HG03064 (cell line): ENCODE measurements around the gene TCFL5.

Source experiments
- ATAC-seq: cut with Tn5 transposase; IDR thresholded peaks from one replicate; pipeline ENCODE4 v1.9.1; 2021; ENCODE audit warnings: low read depth; ENCODE audit not compliant: unreplicated experiment

Gene TCFL5

DNA sequence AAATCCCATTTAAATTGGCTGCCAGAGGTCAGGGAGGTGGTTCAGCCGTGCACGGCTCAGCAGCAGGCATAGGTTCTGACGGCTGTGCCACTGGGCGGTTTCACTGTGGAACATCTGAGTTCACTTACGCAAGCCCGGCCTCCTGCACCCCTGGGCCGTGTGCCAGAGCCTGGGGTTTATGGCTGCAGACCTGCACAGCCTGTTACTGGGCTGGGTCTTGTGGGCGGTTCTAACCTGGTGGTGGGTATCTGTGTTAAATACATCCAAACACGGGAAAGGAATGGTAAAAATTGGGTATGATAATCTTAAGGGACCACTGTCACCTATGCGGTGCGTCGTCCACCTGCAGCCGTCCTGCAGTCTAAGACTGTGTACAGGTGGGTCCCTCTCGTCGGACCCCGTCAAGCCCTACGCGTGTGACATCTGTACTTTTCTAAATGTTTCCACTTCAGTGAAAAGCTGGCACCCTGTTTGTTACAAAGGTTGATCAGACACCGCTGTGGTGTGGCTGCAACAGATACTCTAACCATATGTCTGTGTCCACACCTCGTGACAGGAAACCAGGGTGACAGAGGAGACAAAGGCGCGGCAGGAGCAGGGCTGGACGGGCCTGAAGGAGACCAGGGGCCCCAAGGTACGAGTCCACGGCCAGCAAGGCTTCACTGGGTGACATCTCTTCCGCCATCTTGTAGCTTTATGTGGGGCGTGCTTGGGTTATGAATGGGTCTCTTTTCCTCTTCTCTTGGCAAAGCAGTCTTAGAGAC is 23.3 kb downstream of the TCFL5 start:
- ATAC-seq: no peak

DNA sequence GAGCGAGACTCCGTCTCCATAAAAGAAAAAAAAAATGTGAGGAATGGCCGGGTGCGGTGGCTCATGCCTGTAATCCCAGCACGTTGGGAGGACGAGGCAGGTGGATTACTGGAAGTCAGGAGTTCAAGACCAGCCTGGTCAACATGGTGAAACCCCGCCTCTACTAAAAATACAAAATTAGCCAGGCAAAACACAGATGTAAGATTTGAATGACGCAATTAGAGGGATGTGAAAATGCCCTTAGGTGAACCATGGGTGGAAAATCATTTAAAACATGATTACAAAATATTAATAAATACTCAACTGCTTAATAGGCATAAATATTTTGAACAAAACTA is 23.9 kb downstream of the TCFL5 start:
- ATAC-seq: no peak

GRCh38 chr20:62836967-62837490 is 24.6 kb downstream of the TCFL5 start:
- no peak for ATAC-seq

- no peak for ATAC-seq
Observed at GRCh38 chr20:62835931-62836861, 25.4 kb downstream of the TCFL5 start.

DNA sequence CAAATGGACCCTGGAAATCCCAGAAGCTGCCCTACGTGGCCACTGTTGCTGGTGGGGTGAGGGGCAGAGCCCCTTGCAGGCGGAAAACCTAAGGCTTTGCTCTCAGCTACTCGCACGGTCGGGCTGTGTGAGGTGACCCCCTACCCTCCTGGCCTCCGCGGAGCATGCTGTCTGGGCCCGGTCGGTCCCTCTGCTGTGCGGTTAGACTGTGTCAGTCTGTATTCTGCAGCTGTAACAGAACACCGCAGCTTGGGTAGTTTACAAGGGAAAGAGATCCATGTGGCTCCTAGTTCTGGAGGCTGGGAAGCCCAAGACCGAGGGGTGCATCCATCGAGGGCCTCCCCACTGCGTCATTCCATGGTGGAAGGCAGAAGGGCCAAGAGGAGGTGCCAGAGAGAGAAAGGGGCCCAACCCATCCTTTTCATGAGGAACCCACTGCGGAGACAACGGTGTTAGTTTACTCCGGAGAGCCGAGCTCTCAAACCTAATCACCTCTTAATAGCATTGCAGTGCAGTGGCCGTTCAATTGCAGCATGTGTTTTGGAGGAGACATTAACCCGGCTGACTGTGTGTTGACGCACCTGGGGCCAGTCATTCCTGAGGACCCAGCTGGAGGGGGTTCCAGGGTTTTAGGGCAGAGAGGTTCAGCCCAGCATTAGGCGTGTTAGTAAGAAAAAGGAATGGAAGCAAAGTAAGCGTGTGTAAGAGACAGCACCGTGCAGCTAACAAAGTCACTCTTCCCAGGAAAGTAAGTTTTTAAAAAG is 26.5 kb downstream of the TCFL5 start:
- no peak for ATAC-seq

- ATAC-seq: no peak
Observed at GRCh38 chr20:62832951-62833391, 28.7 kb downstream of the TCFL5 start.

- ATAC-seq: no peak
Observed at GRCh38 chr20:62832212-62832922, 29.3 kb downstream of the TCFL5 start.

DNA sequence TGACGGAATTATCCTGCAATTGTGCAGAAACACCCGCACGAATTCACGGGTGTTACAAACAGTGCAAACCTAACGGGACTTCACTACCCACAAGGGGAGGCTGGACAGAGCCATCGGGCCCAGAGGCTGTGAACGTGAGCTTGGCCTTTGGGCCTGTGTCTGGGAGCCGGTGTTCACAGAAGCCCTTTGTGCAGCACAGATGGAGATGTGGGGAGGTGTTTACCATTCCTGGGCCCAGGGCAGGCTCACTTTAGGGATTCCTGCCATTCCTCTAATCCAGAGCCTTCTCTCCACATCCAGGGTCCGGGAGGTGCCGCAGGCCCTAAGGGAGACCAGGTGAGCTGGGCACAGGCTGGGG is 29.8 kb downstream of the TCFL5 start:
- no peak for ATAC-seq

DNA sequence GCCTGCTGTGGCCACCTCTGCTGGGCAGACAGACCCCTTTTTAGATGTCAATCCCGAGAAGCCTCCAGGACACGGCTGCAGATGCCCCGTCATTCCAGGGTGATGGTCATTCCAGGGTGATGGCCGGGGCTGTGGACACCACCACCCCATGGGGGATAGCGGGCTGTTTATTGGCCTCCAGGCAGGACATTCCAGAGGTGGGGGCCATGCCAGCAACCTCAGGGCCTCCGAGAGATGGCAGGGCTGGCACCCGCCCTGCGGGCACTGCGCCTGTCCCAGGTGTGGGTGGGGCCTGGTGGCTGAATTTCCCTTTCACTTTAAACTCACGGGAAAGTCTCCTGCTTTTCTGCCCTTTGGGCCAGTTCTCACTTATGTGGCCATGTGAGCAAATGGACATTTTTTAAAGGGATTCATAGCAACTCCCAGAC is 30.2 kb downstream of the TCFL5 start:
- no peak for ATAC-seq

DNA sequence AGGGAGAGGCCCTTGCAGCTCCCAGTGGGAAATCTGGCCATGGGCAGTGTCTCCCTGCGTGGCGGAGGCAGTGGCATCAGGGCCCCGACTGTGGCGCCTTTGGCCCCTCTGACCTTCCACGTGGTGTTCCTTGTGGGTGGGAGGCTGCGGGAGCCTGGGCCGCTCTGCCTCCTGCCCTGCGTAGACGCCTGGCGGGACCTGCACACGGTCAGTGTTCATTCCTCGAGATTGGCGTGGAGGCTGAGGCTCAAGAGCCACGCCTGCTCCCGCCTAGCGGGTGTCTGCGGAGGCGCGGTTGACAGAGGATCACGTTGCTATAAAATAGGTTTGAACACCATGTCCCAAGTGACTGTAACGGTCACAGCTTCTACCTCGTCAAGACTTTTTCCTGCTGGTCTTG is 30.8 kb downstream of the TCFL5 start:
- no peak for ATAC-seq

DNA sequence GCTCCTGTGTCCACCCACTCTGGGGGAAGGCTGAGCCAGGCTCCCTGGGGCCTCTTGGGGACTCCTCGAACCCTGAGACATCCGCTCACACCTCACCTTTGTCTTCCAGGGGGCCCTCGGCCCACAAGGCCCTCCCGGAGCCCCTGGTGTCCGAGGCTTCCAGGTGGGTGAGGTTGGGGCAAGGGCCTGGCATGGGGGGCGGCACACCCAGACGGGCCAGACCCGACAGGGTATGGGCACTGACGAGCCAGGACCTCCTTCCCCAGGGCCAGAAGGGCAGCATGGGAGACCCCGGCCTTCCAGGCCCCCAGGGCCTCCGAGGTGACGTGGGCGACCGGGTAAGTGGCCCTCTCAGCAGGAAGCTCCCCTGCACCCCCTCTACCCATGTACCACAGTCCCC is 31.4 kb downstream of the TCFL5 start:
- ATAC-seq: no peak

GRCh38 chr20:62829231-62830230 is 32.1 kb downstream of the TCFL5 start:
- no peak for ATAC-seq

- no peak for ATAC-seq
Observed at GRCh38 chr20:62828511-62829230, 33.0 kb downstream of the TCFL5 start.

GRCh38 chr20:62828051-62828450 is 33.6 kb downstream of the TCFL5 start:
- no peak for ATAC-seq

- no peak for ATAC-seq
Observed at GRCh38 chr20:62827311-62828038, 34.1 kb downstream of the TCFL5 start.

GRCh38 chr20:62826646-62827310 is 34.8 kb downstream of the TCFL5 start:
- ATAC-seq: no peak

DNA sequence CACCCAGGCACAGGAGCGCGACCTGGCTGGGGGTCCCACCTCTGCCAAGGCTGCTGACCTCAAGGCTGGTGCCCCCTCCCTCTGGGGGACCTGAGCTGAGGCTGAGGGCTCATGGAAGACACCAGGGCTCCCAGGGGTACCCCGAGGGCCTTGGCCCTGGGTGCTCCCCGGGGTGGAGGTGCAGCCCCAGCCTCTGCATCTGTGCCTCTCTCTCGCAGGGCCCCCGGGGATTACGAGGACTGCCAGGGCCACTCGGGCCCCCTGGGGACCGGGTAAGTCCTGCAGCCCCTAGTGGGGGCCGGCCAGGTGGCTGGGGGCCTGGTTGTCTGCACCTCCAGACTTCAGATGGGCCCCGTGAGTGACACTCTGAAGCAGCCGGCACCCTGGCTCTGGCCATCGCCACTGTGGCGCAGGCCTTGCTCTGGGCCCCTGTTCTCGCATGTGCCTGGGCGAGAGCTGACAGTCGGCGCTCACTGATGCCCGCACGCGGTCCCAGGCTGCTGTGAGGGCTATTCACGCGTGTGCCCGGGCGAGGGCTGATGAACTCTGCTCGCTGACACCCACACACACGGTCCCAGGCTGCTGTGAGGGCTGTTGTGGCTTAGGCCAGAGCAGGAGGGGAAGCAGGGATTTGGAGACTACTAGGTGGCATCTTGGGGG is 35.5 kb downstream of the TCFL5 start:
- no peak for ATAC-seq
